Measurements from ENCODE around the gene LRR1.
"Not testable (repeated sequence)": the region's sequence is repeated elsewhere in the genome, so short reads cannot be mapped to it uniquely, and the experiment has no call there.

LRR1 gene, protein sequence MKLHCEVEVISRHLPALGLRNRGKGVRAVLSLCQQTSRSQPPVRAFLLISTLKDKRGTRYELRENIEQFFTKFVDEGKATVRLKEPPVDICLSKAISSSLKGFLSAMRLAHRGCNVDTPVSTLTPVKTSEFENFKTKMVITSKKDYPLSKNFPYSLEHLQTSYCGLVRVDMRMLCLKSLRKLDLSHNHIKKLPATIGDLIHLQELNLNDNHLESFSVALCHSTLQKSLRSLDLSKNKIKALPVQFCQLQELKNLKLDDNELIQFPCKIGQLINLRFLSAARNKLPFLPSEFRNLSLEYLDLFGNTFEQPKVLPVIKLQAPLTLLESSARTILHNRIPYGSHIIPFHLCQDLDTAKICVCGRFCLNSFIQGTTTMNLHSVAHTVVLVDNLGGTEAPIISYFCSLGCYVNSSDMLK

DNA sequence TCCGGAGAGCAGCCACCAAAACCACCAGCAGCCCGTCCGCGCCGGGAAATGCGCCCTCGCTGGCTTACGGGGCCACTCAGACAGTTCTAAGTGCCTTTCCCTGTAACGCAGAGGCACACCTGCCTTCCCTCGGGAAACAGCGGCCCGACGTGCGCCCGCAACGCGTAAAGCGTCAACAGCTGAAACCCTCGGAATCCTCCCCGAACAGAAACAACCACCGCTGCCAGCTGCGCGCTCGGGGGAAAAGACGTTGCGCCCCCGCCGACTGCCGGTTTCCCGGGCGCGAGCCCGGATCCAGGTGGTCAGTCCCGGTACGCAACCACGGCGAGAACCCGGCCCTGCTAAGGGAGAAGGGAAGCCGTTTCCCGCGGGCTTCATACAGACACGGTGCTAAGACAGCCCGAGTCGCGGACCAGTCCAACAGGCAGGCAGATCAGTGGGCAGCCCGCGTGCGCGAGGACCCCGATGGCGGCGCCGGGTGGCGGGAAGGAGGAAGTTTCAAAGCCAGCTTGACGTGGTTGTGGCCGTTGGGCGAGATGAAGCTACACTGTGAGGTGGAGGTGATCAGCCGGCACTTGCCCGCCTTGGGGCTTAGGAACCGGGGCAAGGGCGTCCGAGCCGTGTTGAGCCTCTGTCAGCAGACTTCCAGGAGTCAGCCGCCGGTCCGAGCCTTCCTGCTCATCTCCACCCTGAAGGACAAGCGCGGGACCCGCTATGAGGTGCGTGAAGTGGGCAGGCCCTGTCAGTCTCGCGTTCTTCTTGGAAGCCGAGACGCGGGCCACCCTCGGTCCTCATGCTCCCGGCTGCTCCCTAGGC lies at the start of gene LRR1:
LRR1 (plus strand) TSS at position 456 of the 816 bp plus-strand sequence; CDS start at position 537, 81 bp downstream.
- DNase-seq (ENCODE audit: low read depth, low spot score) = peak; percentile 71

DNA sequence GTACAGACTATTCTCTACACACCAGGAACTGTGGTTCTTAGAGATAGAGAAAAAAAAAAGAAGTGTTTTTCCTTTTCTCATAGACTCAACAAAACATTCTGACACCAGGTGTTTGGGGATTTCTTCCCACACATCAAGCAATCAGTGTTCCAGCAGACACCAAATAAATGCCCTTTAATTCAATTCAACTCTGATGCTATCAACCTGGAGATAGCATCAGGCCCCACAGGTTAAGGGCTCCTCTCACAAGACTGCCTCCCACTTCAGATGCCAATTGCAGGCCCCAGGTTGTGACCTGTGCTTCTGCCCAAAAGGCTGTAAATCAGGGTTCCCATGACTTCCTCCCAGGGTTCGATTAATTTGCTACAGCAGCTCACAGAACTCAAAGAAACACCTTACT lies 49.3 kb upstream of the LRR1 start:
- no peak for DNase-seq (ENCODE audit: low read depth, low spot score)

DNA sequence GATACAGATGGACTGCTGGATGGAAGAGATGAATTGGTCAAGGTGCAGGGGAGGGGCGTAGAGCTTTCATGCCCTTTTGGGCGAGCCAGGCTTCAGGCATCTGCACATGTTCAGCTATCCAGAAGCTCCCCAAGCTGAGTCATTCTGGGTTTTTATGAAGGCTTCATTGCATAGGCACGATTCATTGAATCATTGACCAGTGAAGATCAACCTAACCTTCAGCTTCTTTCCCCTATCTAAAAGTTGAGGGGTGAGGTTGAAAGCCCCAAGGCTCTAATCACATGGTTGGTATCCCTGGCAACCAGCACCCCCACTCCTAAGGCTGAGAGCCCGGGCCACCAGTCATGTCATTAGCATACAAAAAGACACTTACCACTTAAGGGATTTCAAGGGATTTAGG lies 48.9 kb upstream of the LRR1 start:
- DNase-seq (ENCODE audit: low read depth, low spot score) = no peak

DNA sequence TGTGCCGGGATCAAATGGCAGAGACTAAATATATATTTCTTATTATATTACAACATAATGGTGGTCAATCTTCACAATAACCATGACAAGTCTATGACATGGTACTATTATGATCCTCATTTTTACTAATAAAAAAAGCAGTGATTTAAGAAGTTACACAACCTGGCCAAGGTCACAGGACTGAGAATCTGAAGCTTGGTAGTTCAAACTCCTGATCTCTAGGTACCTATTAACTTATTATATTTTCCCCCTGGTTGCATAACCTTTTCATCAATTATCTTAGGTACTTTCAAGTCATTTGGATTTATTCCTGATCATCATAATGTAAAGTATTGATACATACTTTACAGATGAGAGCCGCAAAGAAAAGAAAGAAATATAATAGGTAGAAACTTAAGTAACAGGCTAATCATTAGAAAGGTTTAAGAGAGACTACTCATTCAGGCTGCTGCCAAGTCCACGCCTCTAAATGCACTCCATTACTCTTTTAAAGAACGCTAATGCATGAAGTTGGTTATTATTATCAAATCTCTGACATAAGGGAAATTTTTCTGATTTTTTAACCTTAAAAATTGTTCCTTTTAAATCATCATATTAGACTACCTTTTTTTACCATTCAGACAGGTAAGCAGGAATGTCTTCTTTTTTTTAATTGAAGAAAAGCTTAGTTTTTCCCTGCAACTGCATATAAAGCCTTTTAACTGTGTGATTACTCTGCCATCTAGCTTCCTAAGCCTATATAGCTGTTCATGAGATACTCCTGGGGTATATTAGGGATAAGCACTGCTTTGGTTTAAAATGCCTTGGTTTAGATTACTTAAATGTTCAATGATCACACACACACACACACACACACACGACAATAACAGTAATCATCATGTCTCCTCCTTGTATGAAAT lies 48.2 kb upstream of the LRR1 start:
- no peak for DNase-seq (ENCODE audit: low read depth, low spot score)

DNA sequence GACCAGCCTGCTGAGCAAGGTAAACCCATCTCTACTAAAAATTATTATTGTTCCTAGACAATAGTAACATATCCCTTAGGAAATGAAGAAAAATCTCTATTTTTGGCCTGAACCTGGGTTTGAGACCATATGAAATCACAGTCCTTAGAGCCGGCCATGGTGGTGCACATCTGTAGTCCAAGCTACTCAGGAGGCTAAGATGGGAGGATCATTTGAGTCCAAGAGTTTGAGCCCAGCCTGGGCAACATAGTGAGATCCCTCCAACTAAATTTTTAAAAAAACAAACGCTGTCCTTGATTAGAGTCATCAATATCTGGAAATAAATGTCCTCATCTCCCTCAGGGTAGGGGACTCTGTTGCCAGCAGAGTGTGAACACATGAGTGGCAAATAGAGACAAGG lies 47.2 kb upstream of the LRR1 start:
- DNase-seq (ENCODE audit: low read depth, low spot score) = no peak

DNA sequence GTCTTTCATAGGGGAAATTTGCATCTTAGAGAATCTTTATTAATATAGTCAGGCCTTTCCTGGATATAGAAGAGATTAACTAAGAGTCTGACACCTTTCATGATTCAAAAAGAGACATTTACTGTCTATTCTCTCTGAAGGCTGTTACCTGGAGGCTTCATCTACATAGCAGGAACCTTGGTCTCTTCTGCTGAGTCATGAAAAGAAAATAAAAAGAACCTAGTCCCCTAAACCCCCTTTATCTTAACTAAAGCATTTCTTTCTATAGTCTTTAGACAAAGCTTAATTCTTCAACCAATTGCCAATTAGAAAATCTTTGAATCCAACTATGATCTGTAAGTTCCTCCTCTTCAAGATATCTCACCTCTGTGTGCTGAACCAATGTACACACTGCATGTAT lies 45.6 kb upstream of the LRR1 start:
- DNase-seq (ENCODE audit: low read depth, low spot score) = no peak

DNA sequence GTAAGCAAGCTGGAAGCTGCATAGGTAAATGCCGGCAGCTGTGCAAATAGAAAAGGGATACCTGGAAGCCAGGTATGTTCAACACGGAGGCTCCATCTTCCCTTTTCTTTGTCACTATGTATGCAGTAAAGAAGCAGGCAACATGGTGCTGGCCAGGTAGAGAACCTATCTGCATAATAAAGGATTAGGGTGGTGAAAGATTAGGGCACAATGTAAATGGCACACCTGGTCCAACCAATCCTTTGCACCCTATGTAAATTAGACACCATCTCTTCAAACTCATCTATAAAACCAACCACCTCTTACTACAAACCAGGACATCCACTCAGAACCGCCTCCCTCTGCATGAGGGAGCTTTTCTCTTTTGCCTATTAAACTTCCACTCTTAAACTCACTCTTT lies 44.8 kb upstream of the LRR1 start:
- DNase-seq (ENCODE audit: low read depth, low spot score) = no peak

DNA sequence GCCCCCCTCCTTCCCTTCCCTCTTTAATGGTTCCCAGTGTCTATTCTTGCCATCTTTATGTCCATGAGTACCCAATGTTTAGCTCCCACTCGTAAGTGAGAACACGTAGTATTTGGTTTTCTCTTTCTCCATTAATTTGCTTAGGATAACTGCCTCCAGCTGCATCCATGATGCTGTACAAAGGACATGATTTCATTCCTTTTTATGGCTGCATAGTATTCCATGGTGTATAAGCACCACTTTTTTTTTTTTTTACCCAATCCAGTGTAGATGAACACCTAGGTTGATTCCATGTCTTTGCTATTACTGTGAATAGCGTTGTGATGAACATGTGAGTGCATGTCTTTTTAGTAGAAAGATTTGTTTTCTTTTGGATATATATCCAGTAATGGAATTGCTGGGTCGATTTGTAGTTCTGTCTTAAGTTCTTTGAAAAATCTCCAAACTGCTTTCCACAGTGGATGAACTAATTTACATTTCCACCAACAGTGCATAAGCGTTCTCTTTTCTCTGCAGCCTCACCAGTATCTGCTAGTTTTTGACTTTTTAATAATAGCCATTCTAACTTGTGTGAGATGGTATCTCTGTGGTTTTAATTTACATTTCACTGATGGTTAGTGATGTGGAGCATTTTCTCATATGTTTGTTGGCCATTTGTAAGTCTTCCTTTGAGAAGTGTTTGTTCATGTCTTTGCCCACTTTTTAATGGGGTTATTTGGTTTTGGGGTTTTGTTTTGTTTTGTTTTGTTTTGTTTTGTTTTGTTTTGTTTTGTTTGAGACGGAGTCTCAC lies 38.6 kb upstream of the LRR1 start:
- DNase-seq (ENCODE audit: low read depth, low spot score) = no peak

DNA sequence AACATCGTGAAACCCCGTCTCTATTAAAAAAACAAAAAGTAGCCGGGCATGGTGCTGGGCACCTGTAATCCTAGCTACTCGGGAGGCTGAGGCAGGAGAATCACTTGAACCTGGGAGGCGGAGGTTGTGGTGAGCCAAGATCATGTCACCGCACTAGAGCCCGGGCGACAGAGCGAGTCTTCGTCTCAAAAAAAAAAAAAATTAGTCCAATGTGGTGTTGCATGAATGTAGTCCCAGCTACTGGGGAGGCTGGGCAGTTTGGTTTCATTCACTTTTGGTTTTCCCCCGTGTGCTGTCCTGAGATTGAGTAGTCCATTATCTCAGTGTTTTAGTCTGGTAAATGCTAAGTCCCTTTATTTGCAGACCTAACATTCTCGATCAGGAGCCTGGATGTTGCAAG lies 32.0 kb upstream of the LRR1 start:
- DNase-seq (ENCODE audit: low read depth, low spot score) = no peak

DNA sequence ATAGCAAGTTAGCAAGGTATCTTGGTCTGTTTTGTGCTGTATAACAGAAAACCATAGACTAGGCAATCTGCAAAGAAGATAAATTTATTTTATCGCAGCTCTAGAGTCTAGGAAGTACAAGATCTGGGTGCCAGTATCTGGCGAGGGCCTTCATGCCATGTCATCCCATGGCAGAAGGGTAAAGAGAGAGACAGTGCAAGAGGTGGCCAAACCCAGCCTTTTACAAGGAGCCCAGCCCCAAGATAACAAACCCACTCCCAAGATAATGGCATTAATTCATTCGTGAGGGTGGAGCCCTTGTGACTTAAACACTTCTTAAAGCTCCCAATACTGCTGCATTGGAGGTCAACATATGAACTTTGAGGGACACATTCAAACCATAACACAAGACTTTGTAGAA lies 29.5 kb upstream of the LRR1 start:
- DNase-seq (ENCODE audit: low read depth, low spot score) = no peak

DNA sequence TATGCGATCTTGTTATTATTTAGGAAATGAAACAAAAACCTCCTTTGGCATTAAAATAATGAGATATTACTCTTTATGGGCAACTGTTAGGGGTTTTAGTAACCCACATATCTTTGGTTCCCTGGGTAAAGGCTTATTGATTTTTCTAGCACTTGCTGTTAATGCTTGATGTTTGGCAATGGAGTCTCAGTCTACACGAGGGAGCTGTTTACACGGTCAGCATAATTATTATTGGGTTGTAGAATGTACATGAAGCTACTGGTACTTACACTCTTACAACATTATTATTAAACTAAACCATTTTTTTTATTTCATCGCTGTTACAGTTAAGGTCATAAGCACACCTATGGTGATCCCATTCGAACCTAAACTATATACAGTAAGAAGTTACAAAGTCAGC lies 24.7 kb upstream of the LRR1 start:
- no peak for DNase-seq (ENCODE audit: low read depth, low spot score)

DNA sequence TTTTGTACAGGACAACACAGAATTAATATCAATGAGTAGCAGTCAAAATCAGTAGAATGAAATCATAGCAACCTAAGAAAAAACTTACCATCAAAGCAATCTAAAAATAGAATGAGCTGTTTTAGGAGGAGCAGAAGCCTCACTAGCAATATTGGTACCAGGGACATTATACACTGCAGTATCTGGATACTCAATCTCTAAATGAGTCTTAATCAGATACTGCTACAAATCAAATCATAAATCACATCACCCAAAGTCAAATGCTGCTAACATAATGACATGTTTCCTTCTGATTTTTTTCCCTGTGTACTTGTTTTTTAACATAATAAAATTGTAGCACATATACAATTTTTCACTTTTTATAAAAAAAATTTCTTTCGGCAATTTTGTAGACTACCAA lies 20.6 kb upstream of the LRR1 start:
- no peak for DNase-seq (ENCODE audit: low read depth, low spot score)

DNA sequence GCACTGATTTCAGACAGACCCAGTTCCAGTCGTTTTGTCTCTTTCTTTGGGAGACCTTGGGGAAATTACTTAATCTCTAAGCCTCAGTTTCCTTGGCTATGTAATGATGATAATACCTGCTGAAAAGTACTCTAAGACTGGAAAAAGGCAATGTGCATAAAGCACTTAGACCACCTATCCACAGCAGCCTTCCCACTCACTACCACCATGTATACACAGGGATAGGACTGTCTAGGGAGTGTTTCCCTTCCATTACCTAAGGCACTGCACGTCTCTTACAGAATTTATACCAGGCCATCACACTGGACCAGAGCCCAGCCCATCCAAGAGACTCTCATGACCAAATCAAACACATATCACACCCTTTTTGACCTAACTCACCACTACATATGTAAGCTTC lies 18.9 kb upstream of the LRR1 start:
- no peak for DNase-seq (ENCODE audit: low read depth, low spot score)

DNA sequence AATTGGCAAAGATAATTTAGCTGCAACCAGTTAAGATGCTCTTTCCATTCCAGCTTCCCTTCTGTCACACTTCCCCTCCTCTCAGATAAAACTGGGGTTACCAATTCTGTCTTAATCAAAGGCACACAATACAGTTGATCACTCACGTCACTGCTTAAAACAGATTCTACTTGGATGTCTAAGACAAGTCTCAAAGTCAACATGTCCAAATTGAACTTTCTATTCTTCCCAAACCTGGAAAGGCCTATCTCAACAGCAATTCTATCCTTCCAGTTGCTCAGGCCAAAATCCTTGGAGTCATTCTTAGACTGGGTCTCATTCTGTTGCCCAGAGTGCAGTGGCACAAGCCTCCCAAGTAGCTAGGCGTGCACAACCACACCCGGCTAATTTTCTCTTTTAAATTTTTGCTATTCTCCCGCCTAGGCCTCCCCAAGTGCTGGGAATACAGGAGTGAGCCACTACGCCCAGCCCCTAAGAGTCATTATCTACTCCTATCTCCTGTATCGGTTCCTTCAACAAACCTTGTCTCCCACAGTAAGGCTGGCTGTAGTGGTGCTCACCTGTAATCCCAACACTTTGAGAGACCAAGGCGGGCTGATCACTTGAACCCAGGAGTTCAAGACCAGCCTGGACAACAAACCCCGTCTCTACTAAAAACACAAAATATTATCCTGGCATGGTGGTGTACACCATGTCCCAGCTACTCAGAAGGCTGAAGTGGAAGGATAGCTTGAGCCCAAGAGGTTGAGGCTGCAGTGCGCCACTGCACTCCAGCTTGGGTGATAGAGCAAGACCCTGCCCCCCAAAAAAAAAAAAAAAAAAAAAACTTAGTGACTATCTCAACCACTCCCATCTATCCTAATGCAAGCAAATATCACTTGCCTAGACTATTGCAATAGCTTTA lies 17.3 kb upstream of the LRR1 start:
- DNase-seq (ENCODE audit: low read depth, low spot score) = no peak

DNA sequence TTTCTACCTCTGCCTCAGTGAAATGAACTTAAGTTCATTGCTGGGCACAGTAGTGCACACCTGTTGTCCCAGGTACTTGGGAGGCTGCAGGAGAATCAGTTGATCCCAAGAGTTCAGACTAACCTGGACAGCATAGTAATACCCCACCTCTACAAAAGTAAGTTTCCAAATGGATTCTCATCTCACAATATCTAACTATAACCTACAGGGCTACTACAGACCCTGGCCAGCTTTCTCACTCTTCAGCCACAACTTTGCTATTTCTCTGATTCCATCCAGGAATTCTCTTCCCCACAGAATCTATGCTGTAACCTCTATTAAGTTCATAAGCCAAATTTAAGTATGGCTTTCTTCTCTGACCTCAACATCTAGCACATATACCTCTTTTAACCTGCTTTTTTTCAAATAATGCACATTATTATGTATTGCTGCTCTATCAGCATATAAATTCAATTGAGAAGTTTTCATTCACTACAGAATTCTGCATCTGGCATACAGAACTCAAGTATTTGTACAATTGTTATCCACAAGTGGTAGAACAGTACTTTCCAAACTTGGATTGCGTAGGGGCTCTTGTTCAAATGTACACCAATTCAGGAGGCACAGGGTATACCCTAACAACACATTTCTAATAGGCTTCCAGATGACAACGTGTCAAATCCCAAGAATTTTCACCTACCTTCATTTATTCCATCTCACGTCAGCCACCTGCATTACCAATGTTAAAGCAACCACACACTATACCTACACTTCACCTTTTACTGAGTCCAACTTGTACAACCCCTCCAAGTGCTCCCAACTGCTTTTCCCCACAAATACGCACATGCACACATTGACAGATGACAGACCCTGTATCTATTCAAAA lies 16.4 kb upstream of the LRR1 start:
- DNase-seq (ENCODE audit: low read depth, low spot score) = no peak

DNA sequence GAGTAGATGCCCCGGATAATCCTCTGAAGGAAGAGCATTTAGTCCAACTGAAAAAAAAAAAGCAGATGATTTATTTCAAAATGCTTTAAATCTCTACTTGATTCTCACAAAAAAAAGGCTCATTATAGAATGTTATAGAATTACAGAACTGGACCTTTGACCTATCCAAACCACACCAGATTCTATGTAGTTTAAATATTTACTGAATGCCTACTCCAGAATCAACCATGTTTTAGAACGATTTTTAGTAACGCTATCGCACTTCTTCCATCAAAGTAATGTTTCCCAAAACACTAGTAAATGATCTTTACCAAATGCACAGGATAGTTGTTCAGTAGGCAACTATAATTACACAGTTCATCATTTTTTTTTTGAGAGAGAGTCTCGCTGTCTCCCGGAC lies 15.1 kb upstream of the LRR1 start:
- DNase-seq (ENCODE audit: low read depth, low spot score) = no peak

DNA sequence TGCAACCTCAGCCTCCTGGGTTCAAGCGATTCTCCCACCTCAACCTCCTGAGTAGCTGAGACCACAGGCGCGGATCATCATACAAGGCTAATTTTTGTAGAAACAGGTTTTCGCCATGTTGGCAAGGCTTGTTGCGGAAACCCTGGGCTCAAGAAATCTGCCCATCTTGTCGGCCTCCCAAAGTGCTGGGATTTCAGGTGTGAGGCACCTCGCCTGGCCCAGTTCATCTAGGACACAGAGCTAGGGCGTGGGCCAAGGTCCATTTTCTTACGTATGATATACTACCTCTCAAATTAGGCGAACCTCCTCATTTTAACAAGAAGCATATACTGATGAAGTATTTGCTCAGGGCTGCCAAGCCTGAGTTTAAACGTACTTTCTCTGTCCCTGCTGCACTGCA lies 14.7 kb upstream of the LRR1 start:
- DNase-seq (ENCODE audit: low read depth, low spot score) = no peak

DNA sequence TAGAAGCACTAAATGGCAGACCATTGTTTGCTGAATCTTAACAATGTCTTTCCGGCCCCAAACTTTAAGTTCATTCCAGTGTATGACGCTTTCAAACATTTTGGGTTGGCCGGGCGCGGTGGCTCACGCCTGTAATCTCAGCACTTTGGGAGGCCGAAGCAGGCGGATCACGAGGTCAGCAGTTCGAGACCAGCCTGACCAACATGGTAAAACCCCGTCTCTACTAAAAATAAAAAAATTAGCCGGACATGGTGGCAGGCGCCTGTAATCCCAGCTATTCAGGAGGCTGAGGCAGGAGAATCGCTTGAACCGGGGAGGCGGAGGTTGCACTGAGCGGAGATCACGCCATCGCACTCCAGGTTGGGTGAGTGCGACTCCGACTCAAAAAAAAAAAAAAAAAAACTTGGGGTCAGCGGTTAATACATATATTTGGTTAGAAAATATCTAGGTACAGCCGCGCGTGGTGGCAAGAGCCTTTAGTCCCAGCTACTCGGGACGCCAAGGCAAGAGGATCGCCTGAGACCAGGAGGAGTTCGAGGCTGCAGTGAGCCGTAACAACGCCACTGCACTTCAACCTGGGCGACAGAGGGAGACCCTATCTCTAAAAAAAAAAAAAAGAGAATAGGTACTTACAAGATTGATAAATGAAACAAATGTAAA lies 13.6 kb upstream of the LRR1 start:
- DNase-seq (ENCODE audit: low read depth, low spot score) = not testable (repeated sequence)

Data from activated CD4-positive, CD25-positive, alpha-beta regulatory T cell treated with anti-CD3 and anti-CD28 coated beads, Interleukin-2, amount 50 U/mL, for 16 hours (primary cell).